GM18508 (cell line): ENCODE measurements around the gene DSN1.

Source experiments
- ATAC-seq: cut with Tn5 transposase; IDR thresholded peaks from one replicate; pipeline ENCODE4 v1.9.1; 2021; ENCODE audit warnings: moderate number of reproducible peaks; ENCODE audit not compliant: insufficient read depth, unreplicated experiment

The DSN1 gene

DNA sequence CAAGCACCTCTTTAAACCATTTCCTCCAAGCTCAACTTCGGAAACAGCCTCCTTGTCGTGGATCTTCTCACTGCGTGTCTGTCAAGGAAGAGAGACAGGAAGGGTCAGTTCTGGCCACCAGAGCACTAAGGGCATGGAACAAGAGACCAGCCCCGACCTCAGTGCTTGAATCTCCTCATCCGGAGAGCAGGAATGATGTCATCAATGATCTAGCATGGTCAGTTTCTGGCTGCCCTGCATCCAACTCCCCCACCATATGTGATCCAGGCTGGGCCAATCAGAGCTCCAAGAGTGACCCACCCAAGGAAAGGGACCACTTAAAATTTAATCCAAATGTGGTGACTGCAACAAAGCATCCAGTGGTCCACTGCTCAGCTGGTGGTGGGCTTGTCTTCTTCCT, 23.3 kb upstream of the DSN1 start:
- ATAC-seq, result no peak

- ATAC-seq, result no peak
These were observed 22.6 kb upstream of the DSN1 start for GRCh38 chr20:36796117-36796516.

- ATAC-seq, result no peak
These were observed 22.1 kb upstream of the DSN1 start for GRCh38 chr20:36795691-36796090.

- ATAC-seq, result no peak
These were observed 20.5 kb upstream of the DSN1 start for GRCh38 chr20:36794116-36794474.

DNA sequence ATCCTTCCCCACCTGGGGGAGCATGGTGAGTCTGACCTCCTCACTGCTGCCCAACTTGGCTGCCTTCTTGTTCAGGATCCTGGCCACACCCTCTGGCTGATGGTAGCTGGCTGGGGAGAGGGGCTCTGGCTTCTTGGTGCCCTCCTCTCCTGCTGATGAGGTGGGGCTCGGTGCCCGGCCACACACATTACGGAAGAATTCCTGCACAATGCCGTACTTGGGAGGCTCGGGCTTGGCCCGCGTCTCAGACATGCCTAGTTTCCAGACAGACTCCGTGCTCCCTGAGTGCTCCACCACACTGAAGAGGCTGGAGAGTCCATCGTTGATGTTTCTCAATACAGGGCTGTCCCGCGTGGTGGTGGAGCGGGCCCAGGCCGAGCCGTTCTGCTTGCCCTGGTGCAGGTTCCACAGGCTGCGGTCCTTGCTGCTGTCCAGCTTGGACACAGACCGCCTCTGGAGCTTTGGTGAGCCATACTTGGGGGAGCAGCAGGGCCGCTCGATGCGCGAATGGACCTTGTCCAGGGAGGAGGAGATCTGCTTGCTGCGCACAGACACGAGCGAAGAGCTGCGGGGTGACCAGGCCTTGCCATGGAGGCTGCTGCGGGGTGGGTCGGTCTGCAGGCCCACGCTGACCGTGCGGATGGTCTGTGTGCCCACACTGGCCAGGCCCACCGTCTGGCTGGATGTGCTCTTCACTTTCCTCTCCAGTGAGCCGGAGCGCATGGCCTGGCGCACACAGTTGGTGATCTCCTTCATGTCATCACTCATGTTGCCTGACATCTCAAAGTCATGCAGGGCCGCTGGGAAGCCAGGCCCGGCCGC, 19.9 kb upstream of the DSN1 start:
- ATAC-seq, result no peak

GRCh38 chr20:36792422-36792821, 18.9 kb upstream of the DSN1 start:
- ATAC-seq, result no peak

DNA sequence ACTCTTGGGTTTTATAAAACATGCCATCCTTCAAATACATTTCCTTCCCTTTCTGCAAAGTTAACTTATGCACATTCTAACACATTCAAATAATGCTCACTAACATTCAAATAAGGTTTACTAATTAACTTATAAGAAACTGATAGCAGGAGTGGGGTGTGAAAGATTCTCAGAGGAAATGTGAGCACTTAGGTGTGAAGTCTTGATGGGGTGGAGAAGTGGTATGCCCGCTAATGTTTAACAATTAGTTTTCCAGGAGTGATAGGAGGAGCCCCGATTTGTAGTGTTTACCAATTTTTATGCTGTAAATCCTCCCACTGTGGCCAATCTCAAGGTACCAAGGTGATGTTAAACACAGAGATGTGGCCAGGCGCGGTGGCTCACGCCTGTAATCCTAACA, 18.3 kb upstream of the DSN1 start:
- no peak for ATAC-seq

GRCh38 chr20:36786663-36787062, 13.1 kb upstream of the DSN1 start:
- ATAC-seq, result no peak

GRCh38 chr20:36786246-36786645, 12.7 kb upstream of the DSN1 start:
- ATAC-seq, result no peak

GRCh38 chr20:36785308-36785707, 11.7 kb upstream of the DSN1 start:
- ATAC-seq, result no peak

- no peak for ATAC-seq
These were observed 11.3 kb upstream of the DSN1 start for GRCh38 chr20:36784900-36785299.

- no peak for ATAC-seq
These were observed 10.6 kb upstream of the DSN1 start for GRCh38 chr20:36784116-36784515.

DNA sequence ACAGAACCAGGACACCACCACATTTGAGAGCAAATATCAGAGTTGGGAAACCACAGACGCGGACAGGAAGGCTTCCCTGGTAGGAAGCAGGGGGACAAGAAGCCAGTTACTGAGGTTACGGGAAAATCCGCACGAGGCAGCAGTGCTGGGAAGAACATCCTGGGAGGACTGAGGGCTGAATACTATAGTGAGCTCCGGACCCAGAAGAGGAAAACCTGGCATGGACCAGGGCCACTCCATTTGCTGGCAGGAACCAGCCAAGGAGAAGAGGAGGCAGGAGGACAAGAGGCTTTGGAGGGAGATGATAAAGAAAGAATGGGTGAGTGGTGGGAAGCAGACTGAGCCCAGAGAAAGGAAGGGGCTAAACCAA, 6.1 kb upstream of the DSN1 start:
- ATAC-seq, result no peak

- no peak for ATAC-seq
These were observed 5.5 kb upstream of the DSN1 start for GRCh38 chr20:36778831-36779655.

- ATAC-seq, result no peak
These were observed 4.0 kb upstream of the DSN1 start for GRCh38 chr20:36777576-36777975.

DNA sequence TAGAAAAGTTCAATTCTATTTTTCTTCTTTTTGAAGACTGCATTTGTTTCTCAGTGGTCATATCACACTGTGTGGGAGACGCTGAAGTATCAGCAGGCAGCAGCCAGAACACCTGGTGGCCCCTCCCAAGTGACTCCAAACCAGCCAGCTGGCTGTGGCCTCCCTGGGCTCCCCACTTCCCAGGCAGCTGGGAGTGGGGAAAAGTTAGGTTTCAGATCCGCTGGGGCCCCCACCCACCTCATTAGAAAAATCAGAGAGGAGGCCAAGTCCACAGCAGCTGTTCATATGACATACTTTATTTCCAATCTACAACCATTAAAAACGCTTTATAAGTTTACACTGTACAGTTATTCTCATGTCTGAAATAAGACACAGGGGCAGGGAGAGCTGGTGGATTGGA, 3.6 kb upstream of the DSN1 start:
- no peak for ATAC-seq

DNA sequence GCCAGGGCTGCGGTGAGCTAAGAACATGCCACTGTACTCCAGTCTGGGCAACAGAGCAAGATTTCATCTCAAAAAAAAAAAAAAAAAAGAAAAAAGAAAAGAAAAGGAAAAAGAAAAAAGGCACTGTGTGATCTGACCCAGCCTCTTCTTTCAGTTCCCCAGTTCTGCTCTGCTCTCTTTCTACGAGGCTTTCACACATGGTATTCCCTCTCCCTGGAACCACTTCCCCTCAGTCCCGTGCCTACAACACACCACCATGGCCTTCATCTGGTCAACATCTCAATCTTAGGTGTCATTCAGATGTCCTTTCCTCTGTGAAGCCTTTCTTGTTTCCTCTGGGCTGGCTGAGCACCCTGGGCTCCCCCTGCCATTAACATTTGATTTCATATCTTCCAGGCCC, 2.3 kb upstream of the DSN1 start:
- no peak for ATAC-seq

DNA sequence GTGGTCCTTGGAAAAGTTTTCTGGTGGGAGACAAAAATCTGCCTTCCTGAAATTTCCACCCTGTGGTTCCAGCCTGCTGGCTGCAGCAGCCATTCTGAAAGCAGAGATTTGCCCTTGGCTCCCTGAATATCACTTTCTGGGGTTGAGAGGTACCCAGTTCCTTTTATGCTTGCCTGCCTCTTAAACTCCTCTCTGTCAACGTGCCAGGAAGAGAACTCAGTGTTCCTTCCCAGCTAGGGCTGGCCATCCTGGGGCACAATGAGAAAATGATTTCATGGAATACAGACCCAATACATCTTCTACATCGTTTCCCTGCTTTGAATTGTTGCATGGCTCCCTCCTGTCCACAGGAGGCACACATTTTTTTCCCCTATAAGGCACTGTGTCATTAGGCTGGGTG, 1.6 kb upstream of the DSN1 start:
- ATAC-seq, result no peak

GRCh38 chr20:36773107-36773596, 411 bp downstream of the DSN1 start:
- ATAC-seq, result peak; percentile 14

DNA sequence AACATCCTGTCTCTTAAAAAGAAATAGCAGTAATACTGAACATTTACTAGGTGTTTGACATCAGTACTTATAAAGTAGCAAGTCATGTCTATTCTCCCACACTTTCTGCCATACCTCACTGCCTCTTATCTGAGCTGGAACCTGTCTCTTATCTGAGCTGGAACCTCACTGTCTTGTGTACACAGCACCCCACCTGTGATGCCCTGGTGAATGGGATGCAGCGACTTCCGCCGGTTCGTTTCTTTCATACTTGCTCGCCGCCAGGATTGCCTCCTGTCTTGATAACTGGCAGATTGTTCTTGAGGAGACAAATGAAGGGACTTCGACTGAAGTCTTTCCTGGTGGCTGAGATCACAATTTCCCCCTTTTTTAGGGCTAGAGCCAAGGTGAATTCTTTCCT, 2.9 kb downstream of the DSN1 start:
- no peak for ATAC-seq

GRCh38 chr20:36768768-36769430, 4.7 kb downstream of the DSN1 start:
- ATAC-seq, result no peak
